HG02840 (cell line): Measurements from ENCODE around the gene MAU2.

Experiments
- ATAC-seq: cut with Tn5 transposase; IDR thresholded peaks from one replicate; pipeline ENCODE4 v1.9.1; 2021; ENCODE audit warnings: mild to moderate bottlenecking, moderate library complexity, moderate number of reproducible peaks; ENCODE audit not compliant: unreplicated experiment, low FRiP score

The MAU2 gene

GRCh38 chr19:19406878-19407632, 86.4 kb downstream of the MAU2 start:
- no peak for ATAC-seq

- no peak for ATAC-seq
These were observed 87.0 kb downstream of the MAU2 start for GRCh38 chr19:19407633-19407930.
